GM12891 (cell line): Measurements from ENCODE around the gene MALSU1.

Experiments
- POLR2A ChIP-seq: IDR thresholded peaks from 2 replicates; pipeline ENCODE4 v1.6.1; 2011; ENCODE audit warnings: low read depth, low read length, control low read depth
- TAF1 ChIP-seq: IDR thresholded peaks from 2 replicates; pipeline ENCODE4 v1.6.1; 2011; ENCODE audit warnings: low read depth, low read length, control low read depth

- TF ChIP-seq TAF1 = no peak
- no peak for TF ChIP-seq POLR2A
Observed at GRCh38 chr7:23336086-23336485, 36.9 kb downstream of the MALSU1 start.
